Stromal cell of bone marrow (primary cell): ENCODE data around the gene EIF4E3.

Source experiments
- DNase-seq: peaks from one replicate; pipeline ENCODE4 v3.0.0-alpha.2; 2012; ENCODE audit warnings: low read depth

Gene EIF4E3

GRCh38 chr3:71723452-71724170 lies 1.6 kb downstream of the EIF4E3 start:
- DNase-seq, result no peak

GRCh38 chr3:71722693-71723092 lies 2.5 kb downstream of the EIF4E3 start:
- DNase-seq, result no peak

GRCh38 chr3:71721651-71722157 lies 3.5 kb downstream of the EIF4E3 start:
- no peak for DNase-seq

- DNase-seq, result no peak
Measured at GRCh38 chr3:71721002-71721401, 4.2 kb downstream of the EIF4E3 start.

GRCh38 chr3:71718072-71718471 lies 7.1 kb downstream of the EIF4E3 start:
- DNase-seq, result no peak

- DNase-seq, result no peak
Measured at GRCh38 chr3:71714595-71714994, 10.6 kb downstream of the EIF4E3 start.

GRCh38 chr3:71713041-71713440 lies 12.2 kb downstream of the EIF4E3 start:
- DNase-seq, result no peak

GRCh38 chr3:71710906-71711494 lies 14.2 kb downstream of the EIF4E3 start:
- DNase-seq, result peak; percentile 38

GRCh38 chr3:71709908-71710511 lies 15.2 kb downstream of the EIF4E3 start:
- no peak for DNase-seq

GRCh38 chr3:71708476-71709105 lies 16.6 kb downstream of the EIF4E3 start:
- no peak for DNase-seq

- DNase-seq, result no peak
Measured at GRCh38 chr3:71707595-71707994, 17.6 kb downstream of the EIF4E3 start.

GRCh38 chr3:71705681-71706080 lies 19.5 kb downstream of the EIF4E3 start:
- no peak for DNase-seq

- DNase-seq, result no peak
Measured at GRCh38 chr3:71704915-71705314, 20.3 kb downstream of the EIF4E3 start.

- no peak for DNase-seq
Measured at GRCh38 chr3:71703797-71704196, 21.4 kb downstream of the EIF4E3 start.

GRCh38 chr3:71702131-71703024 lies 22.8 kb downstream of the EIF4E3 start:
- DNase-seq, result no peak

GRCh38 chr3:71701251-71701762 lies 23.9 kb downstream of the EIF4E3 start:
- DNase-seq, result no peak

- DNase-seq, result no peak
Measured at GRCh38 chr3:71695000-71695482, 30.2 kb downstream of the EIF4E3 start.

GRCh38 chr3:71694358-71694999 lies 30.7 kb downstream of the EIF4E3 start:
- DNase-seq, result no peak

- no peak for DNase-seq
Measured at GRCh38 chr3:71693641-71694040, 31.6 kb downstream of the EIF4E3 start.

- no peak for DNase-seq
Measured at GRCh38 chr3:71692139-71692538, 33.1 kb downstream of the EIF4E3 start.

GRCh38 chr3:71690341-71690841 lies 34.8 kb downstream of the EIF4E3 start:
- DNase-seq, result no peak
